ENCODE data around the gene ARHGAP24. TPM values are rescaled to one million over a fixed set of nuclear protein-coding genes. Genes with fewer than 3 reads are reported as not detected.
A peak's percentile ranks its signal among the peaks of the same experiment; 100 is the strongest.
"Not testable (repeated sequence)": the region's sequence is repeated elsewhere in the genome, so short reads cannot be mapped to it uniquely, and the experiment has no call there.

The ARHGAP24 gene
- total and polyA plus RNA-seq, 2 of the 13 experiments (the other 11 are each of a cell fraction or from before 2014, with no cell fraction given): 0.07 to 0.55 TPM

DNA sequence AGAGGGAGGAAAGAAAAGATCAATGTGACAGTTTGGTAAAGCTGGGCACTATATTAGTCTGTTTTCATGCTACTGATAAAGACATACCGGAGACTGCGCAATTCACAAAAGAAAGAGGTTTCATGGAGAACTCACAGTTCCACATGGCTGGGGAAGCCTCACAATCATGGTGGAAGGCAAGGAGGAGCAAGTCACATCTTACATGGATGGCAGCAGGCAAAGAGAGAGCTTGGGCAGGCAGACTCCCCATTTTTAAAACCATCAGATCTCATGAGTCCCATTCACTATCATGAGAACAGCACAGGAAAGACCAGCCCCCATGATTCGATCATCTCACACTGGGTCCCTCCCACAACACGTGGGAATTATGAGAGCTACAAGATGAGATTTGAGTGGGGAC lies 490.1 kb downstream of the ARHGAP24 start:
- H3K79me2 ChIP-seq (ENCODE audit: insufficient read depth, low read length); H3K4me1 ChIP-seq (ENCODE audit: insufficient read depth, low read length); BruUV-seq (replicated peaks); H4K20me1 ChIP-seq (ENCODE audit: insufficient read depth, low read length); DNase-seq (ENCODE audit: low spot score); ATAC-seq; POLR2A ChIA-PET; H3K36me3 ChIP-seq (replicated peaks in 1 of 2; ENCODE audit: control insufficient read depth in 1 of 2, insufficient read depth in 2 of 2, low read length in 2 of 2); FAIRE-seq; H3K27ac ChIP-seq (ENCODE audit: extremely low read length, insufficient read depth, low read length); H3K4me2 ChIP-seq (ENCODE audit: low read depth, low read length); H2AFZ ChIP-seq (ENCODE audit: low read length); H3K4me3 ChIP-seq (replicated peaks in 1 of 3; ENCODE audit: insufficient read depth in 1 of 3, low read depth in 2 of 3, low read length in 3 of 3); H3K27me3 ChIP-seq (ENCODE audit: control insufficient read depth in 1 of 2, insufficient read depth in 2 of 2, low read length in 2 of 2); H3K9me3 ChIP-seq (ENCODE audit: low read length); H3K9ac ChIP-seq (ENCODE audit: insufficient read depth, low read depth, low read length); CTCF ChIA-PET (ENCODE audit: low intra/inter-chr PET ratio, low total read pairs): not testable (repeated sequence)
- 67% methylated on average over 3 of the region's 4 CpGs for WGBS (ENCODE audit: low lambda C conversion rate)
- intact Hi-C loops (cut with micrococcal nuclease; ENCODE audit: unreplicated experiment): loop anchor here (10.0 kb wide), 1 partner anchor 140 kb away; no protein-coding TSS in a partner anchor
- in situ Hi-C loops (cut with HindIII; ENCODE audit: extremely low pct_ligation_motif_present, low pct_unique_long_range_greater_than_20kb): loop anchor here (5.0 kb wide), 1 partner anchor 168 kb away; no protein-coding TSS in a partner anchor

DNA sequence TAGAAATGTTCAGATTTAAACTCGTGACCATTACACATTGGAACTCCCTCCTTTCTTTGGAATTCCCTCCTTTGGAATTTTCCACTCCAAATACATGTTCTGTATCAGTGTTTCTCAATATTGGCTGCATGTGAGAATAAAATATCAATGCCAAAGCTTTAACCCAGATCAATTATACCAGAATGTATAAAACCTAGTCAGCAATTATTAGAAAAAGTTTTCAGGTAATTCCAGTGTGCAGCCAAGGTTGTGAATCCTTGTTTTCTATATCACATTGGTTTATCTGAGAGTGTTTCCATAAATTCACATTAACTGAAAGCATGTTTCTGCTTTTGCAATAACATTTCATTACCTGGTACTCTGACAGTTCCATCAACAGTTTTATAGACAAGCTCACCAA lies 490.6 kb downstream of the ARHGAP24 start:
- DNase-seq (ENCODE audit: low spot score) (no peak), ATAC-seq (no peak), FAIRE-seq (no peak)
- TF ChIP-seq, protein P1, sequence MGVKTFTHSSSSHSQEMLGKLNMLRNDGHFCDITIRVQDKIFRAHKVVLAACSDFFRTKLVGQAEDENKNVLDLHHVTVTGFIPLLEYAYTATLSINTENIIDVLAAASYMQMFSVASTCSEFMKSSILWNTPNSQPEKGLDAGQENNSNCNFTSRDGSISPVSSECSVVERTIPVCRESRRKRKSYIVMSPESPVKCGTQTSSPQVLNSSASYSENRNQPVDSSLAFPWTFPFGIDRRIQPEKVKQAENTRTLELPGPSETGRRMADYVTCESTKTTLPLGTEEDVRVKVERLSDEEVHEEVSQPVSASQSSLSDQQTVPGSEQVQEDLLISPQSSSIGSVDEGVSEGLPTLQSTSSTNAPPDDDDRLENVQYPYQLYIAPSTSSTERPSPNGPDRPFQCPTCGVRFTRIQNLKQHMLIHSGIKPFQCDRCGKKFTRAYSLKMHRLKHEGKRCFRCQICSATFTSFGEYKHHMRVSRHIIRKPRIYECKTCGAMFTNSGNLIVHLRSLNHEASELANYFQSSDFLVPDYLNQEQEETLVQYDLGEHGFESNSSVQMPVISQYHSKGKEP (CRISPR knock-in tag; IDR thresholded peaks at IDR 0.05): no peak
- TF ChIP-seq MAFF (IDR thresholded peaks at IDR 0.05; ENCODE audit: low read depth, low read length) (peak; percentile 54), NPAS2 (CRISPR knock-in tag; IDR thresholded peaks at IDR 0.05; ENCODE audit: borderline replicate concordance) (no peak), ZNF317 (CRISPR knock-in tag; IDR thresholded peaks at IDR 0.05) (no peak), TP53 (CRISPR knock-in tag; conservative IDR thresholded peaks at IDR 0.05) (no peak), MAFK (conservative IDR thresholded peaks at IDR 0.05 in 1 of 2, IDR thresholded peaks at IDR 0.05 in 1 of 2; ENCODE audit: low read length in 2 of 2) (peak; percentile 52 to 73), KMT2B (CRISPR knock-in tag; IDR thresholded peaks at IDR 0.05) (no peak)
- BruUV-seq (replicated peaks): no TSS peak
- ChIA-PET CTCF (ENCODE audit: low intra/inter-chr PET ratio, low total read pairs) (no interaction called here), POLR2A (no interaction called here)
- H4K20me1 ChIP-seq (ENCODE audit: insufficient read depth, low read length): no peaks in the 10 kb centered on the region
- in situ Hi-C loops (cut with HindIII; ENCODE audit: extremely low pct_ligation_motif_present, low pct_unique_long_range_greater_than_20kb): loop anchor here (5.0 kb wide), 1 partner anchor 168 kb away; no protein-coding TSS in a partner anchor
- H3K27me3 ChIP-seq (ENCODE audit: control insufficient read depth in 1 of 2, insufficient read depth in 2 of 2, low read length in 2 of 2): no peaks in the 10 kb centered on the region
- no peak overlapping the region for H3K4me2 ChIP-seq (ENCODE audit: low read depth, low read length)
- H3K9ac ChIP-seq (ENCODE audit: insufficient read depth, low read depth, low read length): no peak overlapping the region
- no peak overlapping the region for H3K4me3 ChIP-seq (replicated peaks in 1 of 3; ENCODE audit: insufficient read depth in 1 of 3, low read depth in 2 of 3, low read length in 3 of 3)
- no peak overlapping the region for H3K27ac ChIP-seq (ENCODE audit: extremely low read length, insufficient read depth, low read length)
- H3K9me3 ChIP-seq (ENCODE audit: low read length): no peaks in the 10 kb centered on the region
- H3K79me2 ChIP-seq (ENCODE audit: insufficient read depth, low read length): no peaks in the 10 kb centered on the region
- H3K4me1 ChIP-seq (ENCODE audit: insufficient read depth, low read length): no peaks in the 10 kb centered on the region
- no peak overlapping the region for H2AFZ ChIP-seq (ENCODE audit: low read length)
- intact Hi-C loops (cut with micrococcal nuclease; ENCODE audit: unreplicated experiment): loop anchor here (10.0 kb wide), 1 partner anchor 141 kb away; no protein-coding TSS in a partner anchor
- 0% methylated on average over 1 of the region's 1 CpG for WGBS (ENCODE audit: low lambda C conversion rate)
- no peaks in the 10 kb centered on the region for H3K36me3 ChIP-seq (replicated peaks in 1 of 2; ENCODE audit: control insufficient read depth in 1 of 2, insufficient read depth in 2 of 2, low read length in 2 of 2)

All from HepG2 (cell line).